Endothelial cell of coronary artery (primary cell): ENCODE measurements around the gene SIDT2. TPM values are rescaled to one million over a fixed set of nuclear protein-coding genes. Genes with fewer than 3 reads are reported as not detected.

Experiments
- total RNA-seq: library from RNA; depleted of rRNA; stranded (reverse); fragments of >200 nt; gene quantifications from 2 replicates; pipeline ENCODE4 v1.2.3, GENCODE V29; 2014

SIDT2 gene
- total RNA-seq = 8.3 and 16.6 TPM in 2 replicates

GRCh38 chr11:117178210-117179034 is at the start of gene SIDT2:
Gene SIDT2 (plus strand): TSS chr11:117178743. CDS start chr11:117179264, 521 bp downstream.

GRCh38 chr11:117143871-117144476 is 34.6 kb upstream of the SIDT2 start, which contains the start of gene PAFAH1B2:
Gene PAFAH1B2 (plus strand): TSS chr11:117144287. CDS start chr11:117152448, 8,161 bp downstream.

GRCh38 chr11:117199053-117199915 is 20.7 kb downstream of the SIDT2 start, which contains the start of gene TAGLN:
Gene TAGLN (plus strand): TSS chr11:117199370. CDS start chr11:117203014, 3,644 bp downstream.

GRCh38 chr11:117231842-117232091 is 53.2 kb downstream of the SIDT2 start, which contains the start of gene PCSK7:
Gene PCSK7 (minus strand): TSS chr11:117232073. CDS start chr11:117229844, 2,229 bp downstream.

DNA sequence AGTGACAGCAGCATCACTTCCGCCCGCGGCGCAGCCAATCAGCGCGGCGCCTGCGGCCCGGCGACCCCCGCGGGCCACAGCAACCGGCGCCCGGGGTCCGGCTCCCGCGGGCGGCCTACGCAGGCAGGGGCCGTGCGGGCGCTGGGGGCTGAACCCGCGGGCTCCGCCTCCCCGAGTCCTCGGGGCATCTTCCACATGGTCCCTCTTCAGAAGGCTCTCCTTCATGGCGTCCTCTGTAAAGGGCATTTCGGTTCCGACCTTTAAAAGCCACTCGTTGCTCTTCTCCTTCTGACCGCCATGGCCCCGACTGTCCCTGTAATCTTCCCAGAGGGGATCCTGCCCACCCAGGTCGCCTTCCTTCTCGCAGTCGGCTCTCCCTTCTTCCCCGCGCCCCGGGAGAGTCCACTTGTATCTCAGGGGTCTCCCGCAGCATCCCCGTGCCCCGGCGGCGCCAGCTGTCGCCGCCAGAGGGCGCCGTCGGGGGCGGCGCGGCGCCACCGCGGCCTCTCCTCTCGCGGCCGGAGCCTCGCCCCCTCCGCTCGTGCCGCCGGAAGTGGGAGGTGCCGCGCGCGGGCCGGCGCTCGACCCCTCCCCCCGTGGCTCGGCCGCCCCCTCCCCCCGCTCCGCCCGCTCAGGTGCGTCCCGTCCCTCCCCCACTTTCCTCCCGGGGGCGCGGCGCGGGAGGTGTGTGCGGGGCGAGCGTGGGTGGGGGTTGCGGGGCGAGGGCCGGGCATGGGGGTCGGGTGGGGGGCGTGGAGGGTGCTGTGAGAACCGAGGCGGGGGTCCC is 53.7 kb downstream of the SIDT2 start, which contains the start of gene RNF214:
Gene RNF214 (plus strand): TSS at position 580 of the 787 bp plus-strand sequence. CDS start 1,602 bp downstream, outside the sequence.

Other genes with a start within 250 kb of the SIDT2 start
- 7.5 and 10.8 TPM in 2 replicates for gene SIK3, start 80.3 kb upstream of the SIDT2 start, total RNA-seq
- 167 and 169 TPM in 2 replicates for gene PAFAH1B2, start 34.5 kb upstream of the SIDT2 start, total RNA-seq
- 334 and 1,979 TPM in 2 replicates for gene TAGLN, start 20.6 kb downstream of the SIDT2 start, total RNA-seq
- gene PCSK7, start 53.3 kb downstream of the SIDT2 start, total RNA-seq = 45.5 and 53.2 TPM in 2 replicates
- 7.5 and 10.6 TPM in 2 replicates for gene RNF214, start 53.9 kb downstream of the SIDT2 start, total RNA-seq
- gene BACE1-AS, start 112.6 kb downstream of the SIDT2 start, total RNA-seq = 1.8 and 2.5 TPM in 2 replicates
- 7.9 and 11.7 TPM in 2 replicates for gene BACE1, start 137.5 kb downstream of the SIDT2 start, total RNA-seq
- gene CEP164, start 149.1 kb downstream of the SIDT2 start, total RNA-seq = 26.2 and 29.4 TPM in 2 replicates